Skeletal muscle satellite cell (primary cell): ENCODE results near the gene TMEM74B.

Source experiments
- H3K27me3 ChIP-seq: 2 replicates; pipeline ENCODE4 v1.7.0; 2013; ENCODE audit warnings: low read length; ENCODE audit not compliant: control insufficient read depth, insufficient read depth
- H3K36me3 ChIP-seq: 2 replicates; pipeline ENCODE4 v1.7.0; 2013; ENCODE audit warnings: mild to moderate bottlenecking, control low read depth, low read length; ENCODE audit not compliant: insufficient read depth
- H3K4me1 ChIP-seq: 2 replicates; pipeline ENCODE4 v1.7.0; 2013; ENCODE audit warnings: low read length; ENCODE audit not compliant: control insufficient read depth, insufficient read depth
- H3K4me2 ChIP-seq: 2 replicates; pipeline ENCODE4 v1.7.0; 2013; ENCODE audit warnings: mild to moderate bottlenecking, low read length
- H3K4me3 ChIP-seq: 2 replicates; pipeline ENCODE4 v1.7.0; 2013; ENCODE audit warnings: low read length
- H3K9ac ChIP-seq: 2 replicates; pipeline ENCODE4 v1.7.0; 2013; ENCODE audit warnings: mild to moderate bottlenecking, low read depth, low read length, moderate library complexity
- H3K9me3 ChIP-seq: replicated peaks from 2 replicates; pipeline ENCODE4 v1.7.0; 2013; ENCODE audit warnings: mild to moderate bottlenecking, control low read depth, low read length

Gene TMEM74B

DNA sequence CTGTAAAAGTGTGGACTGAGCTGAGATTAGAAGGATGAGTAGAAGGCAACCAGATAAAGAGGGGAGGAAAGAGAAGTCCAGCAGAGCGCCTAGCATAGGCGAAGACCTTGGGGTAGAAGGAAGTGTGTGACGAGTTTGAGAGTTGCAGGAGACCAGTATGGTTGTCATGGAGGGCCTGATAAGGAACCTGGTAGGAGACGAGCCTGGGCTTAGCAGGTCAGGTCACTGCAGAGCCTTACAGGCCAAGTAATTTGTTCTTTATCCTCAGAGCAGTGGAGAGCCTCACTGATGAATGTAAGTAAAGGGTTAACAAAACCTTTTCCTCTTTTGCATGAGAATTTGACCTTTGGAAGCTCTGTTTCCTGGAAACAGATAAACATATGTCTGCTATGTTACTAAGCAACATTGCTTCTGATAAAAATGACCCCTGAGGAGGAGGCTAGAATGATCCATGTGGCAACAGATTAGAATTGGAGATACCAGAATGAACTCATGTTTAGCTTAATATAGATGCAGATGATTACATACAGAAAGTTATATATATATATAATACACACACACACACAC lies 2.9 kb upstream of the TMEM74B start:
- Histone ChIP-seq H3K4me1 (no peaks in the 10 kb centered on the region), H3K36me3 (no peaks in the 10 kb centered on the region), H3K4me2 (no peak overlapping the region), H3K4me3 (no peak overlapping the region), H3K9ac (no peak overlapping the region), H3K27me3 (peaks cover 76% of the 10 kb centered on the region), H3K9me3 (no peaks in the 10 kb centered on the region)

DNA sequence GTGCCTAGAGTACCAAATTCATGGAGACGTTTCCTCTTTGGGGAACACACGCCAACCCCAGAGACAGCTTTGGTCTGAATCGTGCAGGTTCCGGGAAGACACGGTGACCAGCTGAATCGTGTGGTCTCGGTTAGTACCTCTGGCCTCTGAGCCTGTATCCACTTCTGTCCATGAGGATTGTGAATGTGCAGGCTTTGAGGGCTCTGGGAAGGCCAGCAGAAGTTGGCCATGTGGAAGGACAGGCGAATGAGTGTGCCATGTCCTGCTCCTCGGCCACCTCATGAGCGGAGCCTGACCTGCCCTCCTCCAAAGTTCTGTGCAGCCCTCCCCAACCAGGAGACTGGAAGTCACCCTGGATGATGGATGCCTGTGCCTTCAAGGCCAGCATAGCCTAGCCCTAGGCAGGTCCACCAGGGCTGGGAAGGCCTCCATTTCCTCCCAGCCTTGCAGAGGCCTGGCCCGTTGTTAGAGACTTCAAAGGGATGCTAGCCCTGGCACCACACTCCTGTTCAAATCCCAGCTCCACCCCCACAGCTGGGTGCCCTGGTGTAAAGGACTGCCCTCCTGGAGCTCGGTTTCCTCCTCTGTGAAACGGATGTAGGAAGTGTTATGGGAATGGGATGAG lies 1.7 kb upstream of the TMEM74B start:
- H3K4me3 ChIP-seq: no peak overlapping the region
- H3K9ac ChIP-seq: no peak overlapping the region
- H3K36me3 ChIP-seq: no peaks in the 10 kb centered on the region
- no peak overlapping the region for H3K4me2 ChIP-seq
- H3K9me3 ChIP-seq: no peaks in the 10 kb centered on the region
- no peaks in the 10 kb centered on the region for H3K4me1 ChIP-seq
- H3K27me3 ChIP-seq: peaks cover 76% of the 10 kb centered on the region

DNA sequence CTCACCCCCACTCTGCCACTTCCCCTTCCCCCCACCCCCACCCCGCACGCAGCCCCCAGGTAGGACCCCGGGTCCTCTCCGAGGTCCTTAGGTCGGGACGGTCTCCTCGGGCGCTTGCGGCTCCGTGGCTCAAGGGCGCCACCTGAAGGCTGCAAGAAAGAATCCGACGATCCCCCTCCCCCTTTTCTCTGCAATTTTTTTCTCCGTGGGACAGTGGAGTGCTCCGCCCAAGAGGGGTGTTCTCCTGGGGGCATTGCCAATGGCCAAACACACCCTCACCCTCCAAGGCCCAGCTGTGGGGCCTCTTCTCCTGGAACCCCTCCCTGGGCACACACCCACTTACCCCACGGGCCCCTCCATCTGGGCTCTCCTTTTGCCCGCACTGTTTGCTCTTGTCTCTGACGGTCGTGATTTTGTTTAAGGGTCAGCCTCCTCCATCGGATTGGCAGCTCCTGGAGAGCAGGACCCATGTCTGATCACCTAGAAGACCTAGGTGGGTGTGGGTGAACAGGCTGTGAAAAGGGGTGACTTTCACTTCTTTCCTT lies 1.1 kb upstream of the TMEM74B start:
- no peak overlapping the region for H3K9ac ChIP-seq
- no peak overlapping the region for H3K4me3 ChIP-seq
- no peaks in the 10 kb centered on the region for H3K4me1 ChIP-seq
- H3K4me2 ChIP-seq: peak overlapping the region; percentile 18
- H3K27me3 ChIP-seq: peaks cover 70% of the 10 kb centered on the region
- H3K36me3 ChIP-seq: no peaks in the 10 kb centered on the region
- H3K9me3 ChIP-seq: no peaks in the 10 kb centered on the region

DNA sequence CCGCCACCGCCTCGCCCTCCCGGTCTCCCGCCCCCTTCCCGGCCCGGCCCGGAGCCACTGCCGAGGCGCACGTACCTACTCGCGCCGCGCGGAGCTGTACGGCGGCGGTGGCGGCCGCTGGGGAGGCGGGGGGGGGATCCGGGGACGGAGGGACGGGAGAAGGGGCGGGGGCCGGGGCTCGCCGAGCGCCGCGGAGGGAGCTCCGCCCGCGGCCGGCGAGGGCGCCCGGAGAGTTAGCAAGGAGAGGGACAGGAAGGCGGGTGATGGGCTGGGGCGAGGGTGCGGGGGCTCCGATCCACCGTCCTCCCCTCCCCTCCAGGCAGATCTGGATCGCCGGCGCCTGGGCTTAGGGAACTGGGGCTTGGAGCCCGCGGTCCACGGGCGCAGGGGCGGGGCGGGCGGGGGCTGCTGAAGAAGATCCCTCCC lies 548 bp upstream of the TMEM74B start:
- peak overlapping the region; percentile 57 for H3K4me3 ChIP-seq

DNA sequence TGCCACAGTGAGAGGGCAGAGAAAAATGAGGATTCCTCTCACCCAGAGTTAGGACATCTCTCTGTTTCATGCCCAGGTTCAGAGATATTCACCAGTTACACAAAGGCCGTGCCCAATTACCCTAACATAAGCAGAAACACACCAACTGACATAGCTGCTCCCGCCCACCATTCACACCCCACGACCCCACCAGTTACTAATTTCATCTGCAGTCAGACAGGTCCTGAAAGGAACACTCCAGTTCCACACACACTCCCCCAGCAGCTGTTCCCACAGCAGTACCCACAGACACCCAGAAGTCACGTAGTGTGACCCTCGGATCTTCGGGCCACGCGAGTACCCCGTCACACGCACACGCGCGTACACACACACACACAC lies 532 bp downstream of the TMEM74B start:
- Histone ChIP-seq H3K36me3 (no peaks in the 10 kb centered on the region), H3K4me2 (no peak overlapping the region), H3K4me1 (no peaks in the 10 kb centered on the region), H3K27me3 (peaks cover 54% of the 10 kb centered on the region), H3K9me3 (no peaks in the 10 kb centered on the region), H3K4me3 (no peak overlapping the region), H3K9ac (no peak overlapping the region)

More for the DNA sequence above, 548 bp upstream of the TMEM74B start:
- Histone ChIP-seq H3K9me3 (no peaks in the 10 kb centered on the region), H3K36me3 (no peaks in the 10 kb centered on the region), H3K4me1 (no peaks in the 10 kb centered on the region), H3K9ac (no peak overlapping the region), H3K27me3 (peaks cover 65% of the 10 kb centered on the region), H3K4me2 (peak overlapping the region; percentile 70)

DNA sequence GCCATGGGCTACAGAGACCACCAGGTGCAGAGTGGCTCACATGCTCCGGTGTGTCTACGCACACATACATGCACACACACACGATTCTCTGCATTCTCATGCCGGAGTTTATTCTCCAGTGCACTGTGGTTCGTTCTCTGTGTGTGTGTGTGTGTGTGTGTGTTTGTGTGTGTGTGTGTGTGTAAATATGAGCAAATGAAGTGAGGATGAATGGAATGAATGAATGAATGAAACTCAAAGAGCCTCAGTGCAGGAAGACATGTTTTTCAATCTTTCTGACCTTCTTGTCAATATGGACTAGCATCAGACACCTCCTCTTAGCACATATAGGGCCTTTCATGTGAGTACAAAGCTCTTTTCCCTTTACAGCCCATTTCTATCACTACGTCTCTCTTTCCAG lies 1.6 kb downstream of the TMEM74B start:
- no peaks in the 10 kb centered on the region for H3K36me3 ChIP-seq
- peaks cover 51% of the 10 kb centered on the region for H3K27me3 ChIP-seq
- H3K4me2 ChIP-seq: no peak overlapping the region
- no peaks in the 10 kb centered on the region for H3K9me3 ChIP-seq
- no peak overlapping the region for H3K9ac ChIP-seq
- H3K4me3 ChIP-seq: no peak overlapping the region
- H3K4me1 ChIP-seq: no peaks in the 10 kb centered on the region

DNA sequence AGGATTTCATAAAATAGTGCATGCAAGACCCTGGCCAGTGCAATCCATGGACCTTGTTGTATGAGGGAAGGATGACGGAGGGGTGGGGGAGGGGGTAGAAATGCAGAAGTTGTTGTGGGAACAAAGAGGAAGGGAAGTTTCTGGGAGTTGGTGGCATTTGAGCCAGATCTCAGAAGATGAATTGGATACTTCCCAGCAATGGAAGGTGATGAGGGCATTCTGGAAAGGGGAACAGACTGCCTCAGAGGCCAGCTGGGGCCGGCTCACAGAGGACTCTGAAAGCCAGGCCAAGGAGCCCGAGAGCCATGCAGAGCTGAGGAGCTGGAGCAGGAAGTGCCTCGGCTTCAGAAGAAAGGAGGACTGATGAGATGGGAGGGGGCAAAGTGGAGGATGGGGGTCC lies 2.7 kb downstream of the TMEM74B start:
- Histone ChIP-seq H3K9ac (no peak overlapping the region), H3K4me1 (no peaks in the 10 kb centered on the region)

DNA sequence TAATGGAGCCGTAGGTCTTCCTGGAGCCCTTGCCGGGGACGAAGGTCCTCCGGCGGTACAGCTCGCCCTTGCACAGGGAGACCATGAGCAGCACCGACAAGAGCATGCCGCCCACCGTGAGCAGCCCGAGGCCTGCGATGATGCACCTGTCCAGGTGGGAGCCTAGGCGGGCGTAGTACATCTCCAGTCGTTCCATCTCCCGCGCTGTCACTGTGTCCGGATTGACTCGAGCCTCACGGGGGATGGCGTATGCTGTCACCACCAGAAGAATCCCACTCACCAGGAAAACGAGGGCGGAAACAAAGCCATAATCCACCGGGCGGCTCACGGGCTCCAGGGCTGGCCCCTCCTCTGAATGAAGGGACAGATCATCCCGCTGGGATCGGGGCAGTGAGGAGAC lies 3.8 kb downstream of the TMEM74B start:
- no peaks in the 10 kb centered on the region for H3K4me1 ChIP-seq
- H3K36me3 ChIP-seq: peaks cover 4% of the 10 kb centered on the region
- no peaks in the 10 kb centered on the region for H3K9me3 ChIP-seq
- no peak overlapping the region for H3K4me3 ChIP-seq
- peaks cover 29% of the 10 kb centered on the region for H3K27me3 ChIP-seq
- no peak overlapping the region for H3K4me2 ChIP-seq
- H3K9ac ChIP-seq: no peak overlapping the region

More for the DNA sequence above, 2.7 kb downstream of the TMEM74B start:
- H3K4me2 ChIP-seq: no peak overlapping the region
- H3K9me3 ChIP-seq: no peaks in the 10 kb centered on the region
- H3K36me3 ChIP-seq: no peaks in the 10 kb centered on the region
- H3K27me3 ChIP-seq: peaks cover 41% of the 10 kb centered on the region
- H3K4me3 ChIP-seq: no peak overlapping the region

DNA sequence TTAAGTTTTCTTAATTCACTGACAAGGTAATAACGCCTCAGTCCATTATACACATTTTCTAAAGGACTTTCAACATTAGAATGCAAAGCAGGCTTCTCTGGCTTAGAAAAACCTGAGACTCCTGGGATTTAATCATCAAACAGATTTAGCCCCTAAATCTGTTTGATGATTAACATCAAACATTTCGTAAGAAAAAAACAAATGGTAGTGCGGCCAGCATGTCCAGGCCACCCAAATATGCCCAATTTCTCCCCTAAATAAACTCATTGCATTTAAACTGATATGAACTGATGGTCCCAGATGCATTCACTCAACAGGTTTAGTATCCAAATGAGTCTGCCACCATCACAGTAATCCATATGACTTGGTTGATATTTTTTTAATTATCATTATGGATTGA lies 6.2 kb downstream of the TMEM74B start:
- Histone ChIP-seq H3K4me1 (no peaks in the 10 kb centered on the region), H3K9ac (no peak overlapping the region), H3K36me3 (peaks cover 4% of the 10 kb centered on the region), H3K4me3 (no peak overlapping the region), H3K27me3 (peaks cover 15% of the 10 kb centered on the region), H3K9me3 (no peaks in the 10 kb centered on the region), H3K4me2 (no peak overlapping the region)

DNA sequence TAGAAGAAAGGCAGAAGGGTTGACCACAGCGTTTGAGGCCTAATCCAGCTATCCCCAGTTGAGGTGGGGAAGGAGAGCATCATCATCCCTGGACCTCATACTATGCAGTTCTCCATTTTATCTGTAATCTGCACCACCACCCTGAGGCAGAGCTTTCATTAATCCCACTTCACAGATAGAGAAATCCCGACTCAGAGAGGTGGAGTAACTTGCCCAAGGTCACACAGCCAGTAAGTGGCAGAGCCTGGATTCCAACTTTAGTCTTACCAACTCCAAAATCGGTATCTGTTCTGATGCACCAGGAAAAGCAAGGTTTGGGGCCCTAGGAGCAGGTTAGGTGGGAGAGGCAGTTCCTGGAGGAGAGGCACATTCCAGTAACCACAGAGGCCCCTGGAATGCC lies 6.7 kb downstream of the TMEM74B start:
- Histone ChIP-seq H3K9ac (no peak overlapping the region), H3K4me3 (no peak overlapping the region), H3K4me2 (no peak overlapping the region), H3K4me1 (no peaks in the 10 kb centered on the region), H3K27me3 (peaks cover 10% of the 10 kb centered on the region), H3K9me3 (no peaks in the 10 kb centered on the region), H3K36me3 (peaks cover 7% of the 10 kb centered on the region)

DNA sequence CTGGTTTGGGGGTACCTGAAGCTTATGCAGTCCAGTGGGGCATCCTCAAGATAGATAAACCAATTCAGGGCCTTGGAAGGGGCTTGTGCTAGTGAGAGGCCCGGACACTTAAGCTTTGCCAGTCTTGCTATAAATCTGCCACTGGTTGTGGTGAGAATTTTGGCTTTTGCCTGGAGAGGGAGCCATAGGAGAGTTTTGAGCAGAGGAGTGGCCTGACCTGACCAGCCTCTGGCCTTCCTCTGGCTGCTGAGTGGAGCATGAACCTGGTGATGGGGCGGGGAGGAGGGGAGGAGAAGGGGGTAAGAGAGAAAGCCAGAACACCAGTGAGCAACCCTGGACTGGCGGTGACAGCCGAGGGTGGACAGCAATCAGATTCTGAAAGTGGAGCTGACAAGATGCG lies 7.1 kb downstream of the TMEM74B start:
- H3K9me3 ChIP-seq: no peaks in the 10 kb centered on the region
- H3K4me1 ChIP-seq: no peaks in the 10 kb centered on the region
- no peak overlapping the region for H3K9ac ChIP-seq
- H3K4me3 ChIP-seq: no peak overlapping the region
- peaks cover 8% of the 10 kb centered on the region for H3K36me3 ChIP-seq
- peaks cover 6% of the 10 kb centered on the region for H3K27me3 ChIP-seq
- H3K4me2 ChIP-seq: no peak overlapping the region

DNA sequence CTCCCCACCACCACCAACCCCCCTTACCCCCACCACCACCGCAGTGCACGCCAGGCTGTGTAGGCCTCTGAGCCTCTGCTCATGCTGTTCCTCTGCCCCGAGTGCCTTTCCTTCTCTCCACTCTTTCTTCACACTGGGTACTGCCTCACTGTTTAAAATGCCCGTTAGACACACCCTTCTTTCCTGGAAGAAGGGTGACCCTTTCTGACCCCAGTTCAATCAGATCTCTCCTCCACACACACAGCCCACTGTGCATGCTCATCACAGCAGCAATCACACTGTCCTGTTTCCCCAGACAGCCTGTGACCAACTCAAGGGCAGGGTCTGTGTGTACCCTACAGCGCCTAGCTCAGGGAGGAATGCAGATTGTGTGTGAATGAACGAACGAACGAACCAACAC lies 10.0 kb downstream of the TMEM74B start:
- Histone ChIP-seq H3K4me1 (no peaks in the 10 kb centered on the region), H3K9me3 (no peaks in the 10 kb centered on the region), H3K27me3 (no peaks in the 10 kb centered on the region), H3K4me2 (no peak overlapping the region), H3K4me3 (no peak overlapping the region), H3K9ac (no peak overlapping the region), H3K36me3 (peaks cover 27% of the 10 kb centered on the region)
